ENCODE data around the gene MSI2.

MSI2 gene

GRCh38 chr17:57636985-57637665 is 380.8 kb downstream of the MSI2 start:
- DNase-seq (ENCODE audit: low read depth in 2 of 2) = no peak

GRCh38 chr17:57637666-57638010 is 381.3 kb downstream of the MSI2 start:
- DNase-seq (ENCODE audit: low read depth in 2 of 2) = no peak

GRCh38 chr17:57638284-57638683 is 382.0 kb downstream of the MSI2 start:
- DNase-seq (ENCODE audit: low read depth in 2 of 2) = no peak

GRCh38 chr17:57639381-57639780 is 383.1 kb downstream of the MSI2 start:
- DNase-seq (ENCODE audit: low read depth in 2 of 2) = no peak

GRCh38 chr17:57640079-57640478 is 383.8 kb downstream of the MSI2 start:
- no peak for DNase-seq (ENCODE audit: low read depth in 2 of 2)

- DNase-seq (ENCODE audit: low read depth in 2 of 2) = no peak
These were observed 385.4 kb downstream of the MSI2 start for GRCh38 chr17:57641761-57642160.

- no peak for DNase-seq (ENCODE audit: low read depth in 2 of 2)
These were observed 386.7 kb downstream of the MSI2 start for GRCh38 chr17:57643062-57643461.

GRCh38 chr17:57644326-57644725 is 388.0 kb downstream of the MSI2 start:
- no peak for DNase-seq (ENCODE audit: low read depth in 2 of 2)

- peak in 1 of 2 donors; percentile 27 for DNase-seq (ENCODE audit: low read depth in 2 of 2)
These were observed 389.8 kb downstream of the MSI2 start for GRCh38 chr17:57645950-57646665.

- DNase-seq (ENCODE audit: low read depth in 2 of 2) = no peak
These were observed 392.4 kb downstream of the MSI2 start for GRCh38 chr17:57648720-57649119.

GRCh38 chr17:57649191-57649590 is 392.9 kb downstream of the MSI2 start:
- DNase-seq (ENCODE audit: low read depth in 2 of 2) = no peak

- no peak for DNase-seq (ENCODE audit: low read depth in 2 of 2)
These were observed 393.6 kb downstream of the MSI2 start for GRCh38 chr17:57649731-57650484.

- no peak for DNase-seq (ENCODE audit: low read depth in 2 of 2)
These were observed 394.2 kb downstream of the MSI2 start for GRCh38 chr17:57650548-57650947.

GRCh38 chr17:57651451-57651850 is 395.1 kb downstream of the MSI2 start:
- no peak for DNase-seq (ENCODE audit: low read depth in 2 of 2)

GRCh38 chr17:57651996-57652395 is 395.7 kb downstream of the MSI2 start:
- no peak for DNase-seq (ENCODE audit: low read depth in 2 of 2)

GRCh38 chr17:57652811-57653210 is 396.5 kb downstream of the MSI2 start:
- no peak for DNase-seq (ENCODE audit: low read depth in 2 of 2)

- DNase-seq (ENCODE audit: low read depth in 2 of 2) = no peak
These were observed 397.0 kb downstream of the MSI2 start for GRCh38 chr17:57653279-57653678.

GRCh38 chr17:57654040-57654775 is 397.9 kb downstream of the MSI2 start:
- DNase-seq (ENCODE audit: low read depth in 2 of 2) = no peak

- DNase-seq (ENCODE audit: low read depth in 2 of 2) = no peak
These were observed 399.2 kb downstream of the MSI2 start for GRCh38 chr17:57655553-57655952.

- DNase-seq (ENCODE audit: low read depth in 2 of 2) = no peak
These were observed 400.9 kb downstream of the MSI2 start for GRCh38 chr17:57657211-57657610.

- DNase-seq (ENCODE audit: low read depth in 2 of 2) = no peak
These were observed 405.7 kb downstream of the MSI2 start for GRCh38 chr17:57662041-57662440.

GRCh38 chr17:57662644-57663308 is 406.5 kb downstream of the MSI2 start:
- DNase-seq (ENCODE audit: low read depth in 2 of 2) = peak in 1 of 2 donors; percentile 32

Measured in stimulated activated CD8-positive, alpha-beta memory T cell treated with anti-CD3 and anti-CD28 coated beads, Interleukin-15, amount 100 ng/mL, for 48 hours (primary cell).